ENCODE results near the gene SDK2.

SDK2 gene

DNA sequence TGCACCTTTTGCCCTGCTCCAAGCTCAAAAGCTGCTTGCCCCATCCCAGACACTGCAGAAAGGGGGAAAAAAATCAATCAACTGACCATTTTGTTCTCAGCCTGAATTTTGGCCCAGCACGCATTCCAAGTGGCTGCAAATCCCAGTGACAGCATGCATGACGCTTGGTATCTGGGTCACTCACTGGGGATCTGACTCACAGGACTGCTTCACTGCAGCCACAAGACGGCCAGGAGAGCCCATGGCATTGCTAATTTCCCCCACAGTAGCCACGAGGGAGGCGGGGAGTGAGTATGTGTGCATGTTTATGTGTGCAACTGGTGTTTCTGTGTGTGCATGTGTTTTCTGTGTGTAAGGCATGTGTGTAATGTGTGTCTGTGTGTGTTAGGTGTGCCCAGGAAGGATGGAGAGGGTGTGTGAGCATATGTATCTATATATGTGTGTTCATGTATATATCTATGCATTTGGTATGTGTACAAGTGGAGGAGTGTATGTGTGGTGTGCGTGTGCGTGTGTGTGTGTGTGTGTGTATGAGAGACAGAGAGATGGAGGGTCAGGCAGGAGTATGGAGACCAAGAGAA is 33.8 kb downstream of the SDK2 start:
- DNase-seq (ENCODE audit: low spot score), result no peak

DNA sequence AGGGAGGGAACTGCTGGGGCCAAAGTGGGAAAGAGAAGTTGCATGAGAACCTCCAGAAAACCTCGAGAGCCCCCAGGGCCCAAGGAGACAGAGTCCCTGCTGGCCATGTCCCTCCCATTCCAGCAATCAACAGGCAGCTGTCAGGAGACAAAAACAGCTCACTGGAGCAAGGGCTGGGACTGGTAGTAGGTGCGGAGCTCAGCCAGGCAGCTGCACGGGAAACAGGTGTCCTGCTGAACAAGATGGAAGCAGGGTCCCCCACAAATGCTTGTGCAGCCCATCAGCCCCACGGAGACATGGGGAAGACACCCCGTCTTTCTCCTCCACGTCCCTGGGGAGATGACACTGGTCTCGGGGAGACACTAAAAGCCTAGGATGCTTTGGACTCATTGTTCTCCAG is 34.5 kb downstream of the SDK2 start:
- DNase-seq (ENCODE audit: low spot score), result no peak

DNA sequence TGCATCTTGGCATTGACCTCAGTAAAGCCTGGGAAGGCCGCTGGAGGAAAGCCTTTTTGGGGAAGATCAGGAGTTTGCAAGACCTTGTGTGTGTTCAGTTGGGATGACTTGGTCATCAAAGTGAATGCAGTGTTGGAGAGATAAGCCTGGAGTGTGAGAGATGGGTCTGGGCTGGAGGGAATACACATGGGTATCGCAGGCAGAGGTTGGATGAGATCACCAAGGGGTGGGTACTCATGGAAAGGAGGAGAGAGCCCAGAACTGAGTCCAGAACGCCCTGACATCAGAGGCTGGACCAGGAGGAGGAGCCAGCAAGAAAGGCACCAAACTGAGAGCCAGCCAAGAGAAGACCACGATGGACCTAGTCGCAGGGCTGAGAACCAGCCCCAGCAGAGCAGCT is 35.2 kb downstream of the SDK2 start:
- DNase-seq (ENCODE audit: low spot score), result no peak

DNA sequence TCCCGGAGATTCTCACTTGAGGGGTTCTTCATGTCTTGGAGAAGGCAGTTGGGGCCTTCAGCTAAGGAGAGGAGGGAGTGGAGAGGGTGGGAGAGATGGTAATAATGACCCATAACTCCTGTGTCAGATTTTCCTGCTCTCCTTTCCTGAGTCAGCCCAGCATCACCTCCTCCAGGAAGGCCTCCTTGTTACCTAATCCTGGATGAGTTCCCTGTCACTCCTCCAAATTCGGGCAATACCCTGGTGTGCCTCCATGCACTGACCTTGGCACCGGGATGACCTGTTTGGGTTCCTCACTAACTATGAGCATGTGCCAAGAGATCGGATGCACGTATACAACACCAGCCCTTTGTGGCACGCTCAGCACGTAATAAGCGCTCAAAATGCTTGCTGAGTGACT is 38.8 kb downstream of the SDK2 start:
- DNase-seq (ENCODE audit: low spot score), result no peak

GRCh38 chr17:73604476-73604875 is 39.8 kb downstream of the SDK2 start:
- no peak for DNase-seq (ENCODE audit: low spot score)

DNA sequence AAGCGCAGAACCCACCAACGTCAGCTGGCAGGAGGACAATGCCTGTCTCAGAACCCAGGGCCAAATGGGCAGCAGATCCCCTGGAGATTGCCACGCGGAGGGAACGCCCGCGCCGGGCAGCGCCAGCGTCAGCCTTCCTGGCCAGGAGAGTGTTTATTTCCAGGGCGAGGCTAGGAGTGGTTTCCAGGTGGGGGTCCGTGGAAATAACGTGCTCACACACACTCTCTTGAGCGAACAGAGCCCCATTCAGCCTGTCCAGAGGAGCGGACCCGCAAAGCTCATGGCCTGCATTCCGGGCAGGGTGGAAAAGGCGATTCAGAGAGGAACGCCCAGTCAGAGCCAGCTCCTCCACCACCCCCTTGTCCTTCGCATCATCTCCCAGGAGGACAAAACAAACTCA is 40.3 kb downstream of the SDK2 start:
- no peak for DNase-seq (ENCODE audit: low spot score)

DNA sequence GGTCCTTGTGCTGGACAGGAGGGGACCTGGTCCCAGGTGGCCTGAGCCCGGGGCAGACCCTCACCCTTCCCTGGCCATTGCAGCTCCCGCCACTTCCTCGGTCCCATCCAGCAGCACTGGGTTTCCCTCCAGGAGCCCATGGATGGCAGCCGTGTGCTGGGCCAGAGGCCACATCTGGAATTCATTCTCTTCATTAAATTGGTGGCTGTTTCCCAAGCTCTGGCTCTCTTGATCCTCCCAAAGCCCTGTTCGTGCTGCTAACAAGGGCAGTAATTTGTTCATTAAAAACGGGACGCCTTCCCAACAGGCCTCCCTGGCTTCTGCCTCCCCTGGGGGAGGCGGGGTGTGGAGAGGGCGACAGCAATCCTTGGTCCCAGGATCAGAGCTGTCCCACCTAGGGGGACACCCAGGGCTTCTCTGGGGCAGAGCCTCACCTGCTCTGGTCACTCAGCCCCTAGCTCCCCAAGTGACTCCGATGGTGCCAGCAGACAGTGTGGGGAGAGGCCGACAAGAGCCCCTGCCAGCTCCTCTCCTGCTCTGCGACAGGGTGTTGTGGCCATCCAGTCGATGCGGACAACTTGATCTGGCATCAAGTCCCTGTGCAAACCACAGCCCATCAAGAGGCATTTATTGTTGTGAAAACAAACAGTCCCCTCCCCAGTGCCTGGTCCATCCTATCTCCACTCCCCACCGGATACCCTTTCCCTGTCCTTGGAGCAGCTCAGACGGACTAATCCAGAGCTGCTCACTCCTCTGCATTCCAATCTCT is 44.0 kb downstream of the SDK2 start:
- DNase-seq (ENCODE audit: low spot score), result no peak

- DNase-seq (ENCODE audit: low spot score), result no peak
Measured at GRCh38 chr17:73599599-73599998, 44.6 kb downstream of the SDK2 start.

DNA sequence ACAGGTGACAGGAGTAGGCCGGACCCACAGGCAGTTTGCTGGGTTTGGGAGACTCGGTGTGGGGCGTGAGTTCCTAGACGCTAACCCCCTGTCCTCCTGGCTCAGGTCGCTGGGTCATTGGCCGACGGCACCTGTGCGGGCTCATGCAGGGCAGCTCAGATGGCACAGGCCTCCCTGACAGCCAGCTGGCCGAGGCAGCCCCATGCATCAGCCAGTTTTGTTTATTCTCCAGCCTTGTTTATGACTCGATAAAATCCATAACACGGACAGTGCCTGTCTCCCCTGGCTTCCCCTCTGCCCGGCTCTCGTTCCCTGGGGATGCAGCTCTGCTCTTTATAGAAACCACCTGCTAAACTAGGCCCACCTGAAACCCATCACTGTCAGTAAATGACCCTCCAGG is 46.0 kb downstream of the SDK2 start:
- DNase-seq (ENCODE audit: low spot score), result no peak

DNA sequence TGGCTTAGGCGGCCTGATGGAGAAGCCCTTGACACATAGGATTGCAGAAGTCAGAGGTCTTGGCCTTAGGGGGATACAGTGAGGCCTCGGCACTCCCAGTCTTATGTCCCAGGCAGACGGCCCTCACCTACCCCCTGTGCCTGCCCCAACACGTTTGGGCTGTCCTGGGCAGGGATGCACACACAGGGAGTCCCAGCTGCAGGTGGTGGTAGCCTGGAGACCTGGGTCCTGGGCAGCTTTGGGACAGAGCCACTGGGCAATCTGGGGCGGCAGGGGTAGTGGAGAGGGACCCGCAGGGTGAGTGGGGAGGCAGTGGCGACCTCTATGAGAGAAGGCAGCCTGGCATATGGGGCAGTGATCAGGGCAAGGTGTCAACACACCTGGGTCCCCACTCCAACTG is 48.3 kb downstream of the SDK2 start:
- DNase-seq (ENCODE audit: low spot score), result no peak

DNA sequence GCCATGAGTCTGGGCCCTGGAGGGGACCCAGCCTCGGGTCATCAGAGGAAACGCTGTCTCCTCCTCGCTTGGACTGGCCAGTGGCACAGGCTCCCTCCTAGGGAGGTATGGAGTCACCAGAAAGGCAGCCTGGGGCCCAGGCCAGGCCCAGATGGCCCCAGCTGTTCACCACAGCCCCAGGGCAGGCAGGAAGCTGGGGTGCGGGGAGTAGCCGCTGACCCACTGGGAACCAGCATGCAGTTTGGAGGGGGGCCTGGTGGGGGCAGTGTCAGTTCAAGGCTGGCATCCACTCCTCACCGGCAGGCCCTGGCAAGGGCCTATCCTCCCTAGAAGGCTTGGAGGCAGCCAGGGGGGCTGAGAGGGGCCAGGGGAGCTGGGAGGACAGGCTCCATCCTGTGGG is 48.8 kb downstream of the SDK2 start:
- DNase-seq (ENCODE audit: low spot score), result no peak

DNA sequence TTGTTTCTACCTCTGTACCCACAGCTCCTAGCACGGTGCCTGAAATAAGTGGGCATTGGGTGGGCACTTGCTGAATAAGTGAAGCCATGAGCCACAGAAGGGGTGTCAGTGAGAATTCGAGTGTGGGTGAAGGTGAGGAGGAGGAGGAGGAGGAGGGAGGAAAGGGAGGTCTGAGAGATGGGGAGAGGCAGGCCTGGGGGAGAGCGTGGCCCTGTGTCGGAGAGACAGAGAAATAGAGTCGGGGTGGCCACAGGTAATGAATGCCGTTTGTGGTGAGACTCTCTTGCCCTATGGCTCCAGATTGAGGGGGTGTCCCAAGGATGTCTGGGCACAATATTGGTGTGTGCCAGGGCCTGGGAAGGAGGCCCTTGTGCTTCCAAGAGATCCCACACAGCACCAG is 49.2 kb downstream of the SDK2 start:
- DNase-seq (ENCODE audit: low spot score), result no peak

DNA sequence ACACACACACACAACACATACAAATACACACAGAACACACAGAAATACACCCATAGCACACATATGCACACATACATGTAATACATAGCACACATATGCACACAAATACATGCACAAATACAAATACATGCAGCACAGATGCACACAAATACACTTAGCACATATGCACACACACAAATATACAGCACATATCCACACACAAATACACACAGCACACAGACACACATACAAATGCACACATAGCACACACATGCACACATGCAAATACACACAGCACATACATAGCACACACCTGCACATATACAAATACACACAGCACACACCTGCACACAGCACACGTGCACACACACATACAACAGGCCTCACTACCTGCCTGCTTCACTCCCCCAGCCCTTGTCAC is 49.6 kb downstream of the SDK2 start:
- DNase-seq (ENCODE audit: low spot score), result no peak

DNA sequence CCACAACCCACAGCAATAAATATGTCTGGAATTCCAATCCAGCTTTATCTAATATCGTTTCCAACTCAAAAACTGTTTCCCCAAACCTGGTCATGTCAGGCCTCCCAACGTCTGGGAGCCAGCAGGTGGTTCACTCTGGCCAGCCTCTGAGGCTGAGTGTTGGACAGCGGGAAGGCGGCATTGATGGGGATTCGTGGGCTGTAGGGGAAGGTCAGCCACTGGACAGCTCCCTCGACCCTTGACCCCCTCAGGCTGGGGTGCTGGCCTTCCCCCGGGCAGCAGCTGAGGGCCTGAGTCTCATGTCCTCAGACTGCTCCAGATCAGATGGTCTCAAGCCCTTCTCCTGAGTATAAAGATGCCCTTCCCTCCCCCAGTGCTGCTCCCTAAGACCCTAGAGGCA is 50.2 kb downstream of the SDK2 start:
- DNase-seq (ENCODE audit: low spot score), result no peak

GRCh38 chr17:73593249-73593965 is 50.8 kb downstream of the SDK2 start:
- no peak for DNase-seq (ENCODE audit: low spot score)

GRCh38 chr17:73592501-73592961 is 51.7 kb downstream of the SDK2 start:
- DNase-seq (ENCODE audit: low spot score), result no peak

DNA sequence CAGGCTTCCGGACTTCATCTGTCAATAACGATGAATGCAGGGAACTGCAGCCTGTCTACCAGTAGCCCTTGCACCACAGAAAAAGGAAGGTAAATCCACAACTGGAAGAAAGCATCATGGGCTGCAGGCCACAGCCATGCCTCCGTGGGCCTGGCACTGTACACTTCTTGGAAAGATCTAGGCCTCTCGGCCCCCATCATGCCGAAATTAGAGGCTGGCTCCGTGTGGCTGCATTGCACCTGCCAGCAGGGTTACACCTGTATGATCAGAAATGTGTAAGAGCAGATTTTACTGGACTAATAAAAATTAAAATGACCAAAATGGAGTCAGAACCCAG is 52.2 kb downstream of the SDK2 start:
- no peak for DNase-seq (ENCODE audit: low spot score)

DNA sequence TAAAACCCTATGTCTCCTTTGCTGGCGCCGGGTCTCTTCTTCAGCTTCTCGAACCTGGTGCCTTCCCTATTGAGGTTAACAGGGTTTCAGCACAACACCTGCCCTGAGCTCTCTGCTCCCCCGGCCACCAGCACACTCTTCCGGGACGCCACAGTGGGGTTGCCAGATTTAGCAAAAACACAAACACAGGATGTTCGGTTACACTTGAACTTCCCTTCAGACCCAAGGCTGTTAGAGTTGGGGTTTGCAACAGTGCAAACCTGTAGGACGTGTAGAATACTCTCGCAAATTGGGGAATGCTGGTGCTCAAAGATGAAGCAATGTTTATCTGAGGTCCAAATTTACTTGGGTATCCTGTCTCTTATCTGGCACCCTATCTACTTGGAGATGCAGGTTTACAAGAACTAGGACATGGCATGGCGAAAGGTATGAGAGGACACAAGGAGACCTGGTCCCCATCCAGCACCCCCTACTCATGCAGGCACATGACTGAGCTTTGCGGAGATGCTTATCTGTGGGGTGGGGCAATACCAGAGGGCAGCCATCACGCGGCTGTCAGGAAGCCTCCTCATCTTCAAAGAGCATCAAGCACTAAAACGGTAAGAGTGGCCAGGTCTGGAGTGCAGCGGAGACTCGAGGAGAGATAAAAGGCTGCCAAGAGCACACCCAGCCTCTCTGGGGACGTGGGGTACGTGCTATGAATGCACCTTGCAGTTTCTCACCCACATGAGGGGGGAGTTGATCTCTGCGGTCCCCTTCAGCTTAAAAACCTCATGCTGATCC is 52.8 kb downstream of the SDK2 start:
- no peak for DNase-seq (ENCODE audit: low spot score)

- no peak for DNase-seq (ENCODE audit: low spot score)
Measured at GRCh38 chr17:73589363-73589980, 54.8 kb downstream of the SDK2 start.

DNA sequence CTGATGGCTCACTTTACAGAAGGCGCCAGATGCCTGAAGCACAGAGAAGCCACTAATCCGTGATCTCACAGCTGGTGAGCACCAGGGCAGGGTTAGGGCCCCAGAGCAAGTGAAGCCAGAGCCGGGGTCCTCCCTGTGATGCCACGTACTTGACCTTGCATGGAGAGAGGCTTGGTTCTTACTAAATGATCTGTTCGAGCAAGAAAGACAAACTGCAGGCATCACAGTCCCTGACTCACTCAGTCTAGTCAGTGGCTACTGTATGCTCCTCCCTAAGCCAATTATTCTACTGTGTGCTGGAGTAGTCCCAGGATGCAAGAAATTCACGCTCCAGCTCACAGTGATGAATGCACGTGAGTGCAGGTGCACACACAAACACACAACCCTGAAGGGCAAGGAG is 55.4 kb downstream of the SDK2 start:
- DNase-seq (ENCODE audit: low spot score), result no peak

DNA sequence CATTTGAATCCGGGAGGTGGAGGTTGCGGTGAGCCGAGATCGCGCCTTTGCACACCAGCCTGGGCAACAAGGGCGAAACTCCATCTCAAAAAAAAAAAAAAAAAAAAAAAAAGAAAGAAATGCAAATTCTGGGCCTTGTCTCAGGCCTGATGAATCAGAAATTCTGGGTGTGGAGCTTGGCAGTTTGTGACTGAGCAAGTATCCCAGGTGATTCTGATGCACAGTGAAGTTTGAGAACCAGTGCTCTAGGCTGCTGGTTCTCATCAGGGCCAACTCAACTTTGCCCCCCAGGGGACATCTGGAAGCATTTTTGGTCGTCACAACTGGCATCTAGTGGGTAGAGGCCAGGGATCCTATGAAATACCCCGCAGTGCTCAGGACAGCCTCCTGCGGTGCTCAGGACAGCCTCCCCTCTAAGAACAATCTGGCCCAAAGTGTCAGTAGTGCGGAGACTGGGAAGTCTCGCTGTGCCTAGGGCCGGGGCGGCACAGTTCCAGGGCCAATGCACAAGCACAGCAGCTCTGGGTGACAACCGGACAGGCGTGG is 55.9 kb downstream of the SDK2 start:
- DNase-seq (ENCODE audit: low spot score), result no peak

Measured in AG08396 (cell line).